HepG2 (cell line): Measurements from ENCODE around the gene UGT1A7. TPM values are rescaled to one million over a fixed set of nuclear protein-coding genes. Genes with fewer than 3 reads are reported as not detected.

Source experiments
- ATAC-seq: fragments of 200-7000 bp; cut with Tn5 transposase; 3 replicates; pipeline ENCODE4 v1.9.1; 2020; ENCODE audit warnings: mild to moderate bottlenecking, moderate library complexity
- BruUV-seq: library from RNA; stranded (reverse); fragments of 400-500 nt; replicated peaks from 2 replicates; lab custom pipeline; 2021; lab: Mats Ljungman, UMichigan
- CTCF ChIA-PET: fragments of 300-600 bp; formaldehyde crosslinking; extraction: SDS; loops from one replicate; lab custom pipeline; 2021; ENCODE audit warnings: low total read pairs, inconsistent platforms, low intra/inter-chr PET ratio; lab: Yijun Ruan, JAX
- POLR2A ChIA-PET: fragments of 350-600 bp; sonication (Branson Sonifier 250); formaldehyde crosslinking; loops from one replicate; lab custom pipeline; 2020; ENCODE audit warnings: antibody characterized with exemption, inconsistent platforms; lab: Yijun Ruan, JAX
- DNase-seq: peaks from one replicate; pipeline ENCODE4 v3.0.0-alpha.2; 2015; ENCODE audit warnings: low spot score
- FAIRE-seq: peaks from 3 replicates; lab custom pipeline; 2011; peaks lifted over from hg19 to GRCh38; lab: Jason Lieb, UNC
- H2AFZ ChIP-seq: one replicate; pipeline ENCODE4 v1.6.1; 2011; ENCODE audit warnings: low read length, inconsistent platforms
- H3K27ac ChIP-seq: fragments of 300-600 bp; 3 replicates; pipeline ENCODE4 v1.8.0; 2011; ENCODE audit warnings: mixed run types, mild to moderate bottlenecking, mixed read lengths, low read length, inconsistent platforms; ENCODE audit not compliant: insufficient read depth; ENCODE audit errors: extremely low read length
- H3K27me3 ChIP-seq, 2 experiments: fragments of 200-600 bp in 1 of 2; 2 replicates in 1 of 2; 3 replicates in 1 of 2; pipeline versions ENCODE4 v1.6.0 to v1.8.0; 2011; ENCODE audit warnings: low read length in 2 of 2, mild to moderate bottlenecking in 2 of 2, moderate library complexity in 2 of 2, inconsistent platforms in 1 of 2; ENCODE audit not compliant: insufficient read depth in 2 of 2, control insufficient read depth in 1 of 2
- H3K36me3 ChIP-seq, 2 experiments: fragments of 200-600 bp in 1 of 2; replicated peaks in 1 of 2; 2 replicates in 1 of 2; 3 replicates in 1 of 2; pipeline versions ENCODE4 v1.5.1 to v1.8.0; 2011; ENCODE audit warnings: low read length in 2 of 2, inconsistent platforms in 1 of 2; ENCODE audit not compliant: insufficient read depth in 2 of 2, control insufficient read depth in 1 of 2
- H3K4me1 ChIP-seq: 2 replicates; pipeline ENCODE4 v1.5.1; 2012; ENCODE audit warnings: low read length, inconsistent platforms; ENCODE audit not compliant: insufficient read depth
- H3K4me2 ChIP-seq: 2 replicates; pipeline ENCODE4 v1.6.0; 2011; ENCODE audit warnings: low read depth, low read length, inconsistent platforms
- H3K4me3 ChIP-seq, 3 experiments: fragments of 200-600 bp in 1 of 3; sonication (generic), shearing (Covaris generic) in 1 of 3; replicated peaks in 1 of 3; 2 replicates each; pipeline ENCODE4 v1.5.1; 2011 to 2016; ENCODE audit warnings: low read length in 3 of 3, inconsistent platforms in 2 of 3, low read depth in 2 of 3, mild to moderate bottlenecking in 2 of 3, control low read depth in 1 of 3, mixed read lengths in 1 of 3; ENCODE audit not compliant: insufficient read depth in 1 of 3
- H3K79me2 ChIP-seq: one replicate; pipeline ENCODE4 v1.6.1; 2011; ENCODE audit warnings: low read length, inconsistent platforms; ENCODE audit not compliant: insufficient read depth
- H3K9ac ChIP-seq: 2 replicates; pipeline ENCODE4 v1.6.0; 2011; ENCODE audit warnings: mild to moderate bottlenecking, low read depth, low read length, inconsistent platforms; ENCODE audit not compliant: insufficient read depth
- H3K9me3 ChIP-seq: 2 replicates; pipeline ENCODE4 v1.5.1; 2012; ENCODE audit warnings: mild to moderate bottlenecking, low read length
- H4K20me1 ChIP-seq: 2 replicates; pipeline ENCODE4 v1.6.0; 2011; ENCODE audit warnings: inconsistent platforms, mild to moderate bottlenecking, low read length, moderate library complexity; ENCODE audit not compliant: insufficient read depth
- CTCF ChIP-seq: sonication (generic); formaldehyde crosslinking; IDR thresholded peaks from 2 replicates; pipeline ENCODE4 v1.5.0; 2020; ENCODE audit warnings: mild to moderate bottlenecking, missing genetic modification reagents, moderate library complexity
- HNF4A ChIP-seq: sonication (generic); formaldehyde crosslinking; IDR thresholded peaks from 2 replicates; pipeline ENCODE4 v1.4.0; 2020; ENCODE audit warnings: missing genetic modification reagents
- HNF4G ChIP-seq, 2 experiments: sonication (generic) in 1 of 2; formaldehyde crosslinking in 1 of 2; IDR thresholded peaks; 2 replicates each; pipeline versions ENCODE4 v1.4.0 to v1.6.1; 2011 to 2020; ENCODE audit warnings: borderline replicate concordance in 2 of 2, low read depth in 2 of 2, mild to moderate bottlenecking in 2 of 2, low read length in 1 of 2, missing genetic modification reagents in 1 of 2, moderate library complexity in 1 of 2
- IRF9 ChIP-seq: sonication (generic); formaldehyde crosslinking; IDR thresholded peaks from 2 replicates; pipeline ENCODE4 v1.8.0; 2022; ENCODE audit warnings: missing genetic modification reagents, mild to moderate bottlenecking, borderline replicate concordance
- KDM1A ChIP-seq: IDR thresholded peaks from 2 replicates; pipeline ENCODE4 v1.6.1; 2016; ENCODE audit warnings: missing compliant biosample characterization
- RFX1 ChIP-seq: fragments of 450-650 bp; IDR thresholded peaks from 2 replicates; pipeline ENCODE4 v1.6.1; 2017
- SMAD9 ChIP-seq: sonication (generic); formaldehyde crosslinking; IDR thresholded peaks from 2 replicates; pipeline ENCODE4 v1.5.1; 2020; ENCODE audit warnings: mild to moderate bottlenecking, missing genetic modification reagents
- TCF7L2 ChIP-seq: IDR thresholded peaks from 2 replicates; pipeline ENCODE4 v1.6.1; 2011; ENCODE audit warnings: mild to moderate bottlenecking, low read depth, low read length, moderate library complexity
- ZBTB26 ChIP-seq: IDR thresholded peaks from 2 replicates; pipeline ENCODE4 v1.6.1; 2016; ENCODE audit warnings: missing compliant biosample characterization, missing genetic modification reagents, borderline replicate concordance
- ZFX ChIP-seq: sonication (generic); formaldehyde crosslinking; IDR thresholded peaks from 2 replicates; pipeline ENCODE4 v1.4.0; 2020; ENCODE audit warnings: mild to moderate bottlenecking, low read depth, missing genetic modification reagents, moderate library complexity
- ZMYM2 ChIP-seq: sonication (generic); formaldehyde crosslinking; IDR thresholded peaks from 2 replicates; pipeline ENCODE4 v1.8.0; 2022; ENCODE audit warnings: mild to moderate bottlenecking, missing genetic modification reagents
- ZNF556 ChIP-seq: sonication (generic); formaldehyde crosslinking; IDR thresholded peaks from 2 replicates; pipeline ENCODE4 v1.4.0; 2020; ENCODE audit warnings: mild to moderate bottlenecking, missing genetic modification reagents, borderline replicate concordance
- WGBS: methylation state at CpG from one replicate; pipeline ENCODE4 v1.1.6; 2017; ENCODE audit warnings: low lambda C conversion rate; 5-methylcytosine and 5-hydroxymethylcytosine counted together
- in situ Hi-C: cut with HindIII; loops from 2 replicates; pipeline ENCODE4 v1.10.0; 2017; ENCODE audit warnings: low pct_unique_long_range_greater_than_20kb; ENCODE audit not compliant: extremely low pct_ligation_motif_present
- intact Hi-C: fragments of 100-400 bp; cut with micrococcal nuclease; formaldehyde crosslinking; loops from one replicate; pipeline ENCODE4 v1.10.0; 2022; ENCODE audit not compliant: unreplicated experiment
- polyA plus RNA-seq, 8 experiments: library from polyadenylated mRNA; depleted of rRNA in 3 of 8; stranded (reverse) in 7 of 8; unstranded in 1 of 8; fragments of >200 nt; fragmentation: Illumina TruSeq in 4 of 8; extraction: Trizol in 4 of 8; gene quantifications; 2 replicates each; pipeline versions ENCODE4 v1.2.1 to v1.2.3, GENCODE V29; 2011 to 2016; ENCODE audit warnings: low read depth in 4 of 8, missing spikeins in 1 of 8, mixed read lengths in 1 of 8; ENCODE audit not compliant: insufficient read depth in 1 of 8
- total RNA-seq, 5 experiments: library from RNA; depleted of rRNA; stranded (reverse); fragments of >200 nt; fragmentation: Illumina TruSeq; extraction: Trizol; gene quantifications; 2 replicates each; pipeline ENCODE4 v1.2.3, GENCODE V29; 2016; ENCODE audit warnings: low read depth in 1 of 5

UGT1A7 gene
- total and polyA plus RNA-seq, 2 of the 13 experiments (the other 11 are each of a cell fraction or from before 2014, with no cell fraction given): not detected

- no peaks in the 10 kb centered on the region for H3K79me2 ChIP-seq
- peaks cover 7 to 36% of the 10 kb centered on the region in 2 experiments; a peak in 4 of 5 replicates for H3K27me3 ChIP-seq
- no peak for FAIRE-seq
- H3K4me3 ChIP-seq: no peak overlapping the region
- H3K4me1 ChIP-seq: peaks cover 23% of the 10 kb centered on the region
- TF ChIP-seq ZBTB26 (CRISPR knock-in tag): no peak
- no peak for TF ChIP-seq SMAD9 (CRISPR knock-in tag)
- no peak for TF ChIP-seq RFX1
- DNase-seq: no peak
- ChIA-PET POLR2A (no interaction called here), CTCF (no interaction called here)
- H3K27ac ChIP-seq: no peak overlapping the region
- no peaks in the 10 kb centered on the region for H4K20me1 ChIP-seq
- no peak overlapping the region for H2AFZ ChIP-seq
- in situ Hi-C loops (no loop called here), intact Hi-C loops (no loop called here)
- BruUV-seq: no TSS peak
- ATAC-seq: peak; percentile 18
- H3K36me3 ChIP-seq: no peaks in the 10 kb centered on the region
- 63% methylated on average over 3 of the region's 3 CpGs for WGBS
- no peak overlapping the region for H3K4me2 ChIP-seq
- no peak overlapping the region for H3K9ac ChIP-seq
- no peaks in the 10 kb centered on the region for H3K9me3 ChIP-seq
Measured at GRCh38 chr2:233817361-233817911, 135.7 kb downstream of the UGT1A7 start.

- ChIA-PET POLR2A (no interaction called here), CTCF (no interaction called here)
- H3K27ac ChIP-seq: no peak overlapping the region
- peak overlapping the region; percentile 25; the same call in 1 of the 2 replicates for H3K4me2 ChIP-seq
- H3K36me3 ChIP-seq: no peaks in the 10 kb centered on the region
- H4K20me1 ChIP-seq: no peaks in the 10 kb centered on the region
- ATAC-seq: peak; percentile 65
- in situ Hi-C loops (no loop called here), intact Hi-C loops (no loop called here)
- H3K4me3 ChIP-seq: no peak overlapping the region
- no peaks in the 10 kb centered on the region for H3K79me2 ChIP-seq
- peaks cover 7 to 41% of the 10 kb centered on the region in 2 experiments; a peak in 4 of 5 replicates for H3K27me3 ChIP-seq
- WGBS: 38% methylated on average over 11 of the region's 11 CpGs
- no peak overlapping the region for H3K9ac ChIP-seq
- no peak overlapping the region for H2AFZ ChIP-seq
- DNase-seq: peak; percentile 28
- H3K9me3 ChIP-seq: no peaks in the 10 kb centered on the region
- no TSS peak for BruUV-seq
- peaks cover 23% of the 10 kb centered on the region for H3K4me1 ChIP-seq
- FAIRE-seq: no peak
- TF ChIP-seq ZNF556 (CRISPR knock-in tag) (no peak), IRF9 (CRISPR knock-in tag) (0 out of 2 replicates have a peak, but pooled peaks have one; percentile 34), HNF4A (peak; percentile 79), HNF4G (IDR thresholded peaks at IDR 0.05; ENCODE audit: borderline replicate concordance, low read depth, low read length) (0 out of 2 replicates have a peak, but pooled peaks have one; percentile 40), HNF4G (CRISPR knock-in tag; IDR thresholded peaks at IDR 0.05; ENCODE audit: borderline replicate concordance, low read depth) (no peak), CTCF (peak; percentile 39), TCF7L2 (no peak), ZMYM2 (peak; percentile 66; the same call in 1 of the 2 replicates), KDM1A (0 out of 2 replicates have a peak, but pooled peaks have one; percentile 39), ZFX (CRISPR knock-in tag) (peak; percentile 68)
Measured at GRCh38 chr2:233817995-233818638, 136.4 kb downstream of the UGT1A7 start.
